Measurements from ENCODE around the gene ZBTB18. TPM values are rescaled to one million over a fixed set of nuclear protein-coding genes. Genes with fewer than 3 reads are reported as not detected.

ZBTB18 gene
- total and polyA plus RNA-seq, 2 donors (not counting 1 experiment from before 2014, with no cell fraction given) = 10.3 to 12.6 TPM

DNA sequence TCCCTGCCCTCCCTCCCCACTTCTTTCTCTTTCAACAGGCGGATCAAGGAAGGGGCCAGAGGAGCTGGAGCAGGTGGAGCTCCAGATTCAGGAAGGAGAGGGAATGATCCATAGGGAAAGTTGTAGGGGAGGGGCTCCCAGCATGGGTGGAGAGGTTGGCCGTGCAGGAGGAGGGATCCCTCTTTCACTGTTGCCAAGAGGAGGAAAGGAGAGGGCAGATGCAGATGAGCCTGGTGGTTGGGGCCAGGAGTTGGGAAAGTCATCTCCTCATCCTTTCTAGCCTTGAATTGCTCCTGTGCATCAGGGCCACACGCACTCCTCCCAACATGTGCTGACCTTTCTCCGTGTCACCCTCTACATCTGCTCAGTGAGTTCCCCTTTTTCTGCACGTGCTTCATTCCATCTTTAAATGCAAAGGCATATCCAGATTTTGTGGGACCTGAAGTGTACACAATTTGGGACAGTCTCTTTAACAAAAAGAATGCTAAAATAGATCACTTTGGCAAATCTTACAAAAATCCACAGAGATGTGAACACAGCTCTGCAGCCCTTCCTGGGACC, 32.4 kb downstream of the ZBTB18 start:
- TF ChIP-seq, protein P1, sequence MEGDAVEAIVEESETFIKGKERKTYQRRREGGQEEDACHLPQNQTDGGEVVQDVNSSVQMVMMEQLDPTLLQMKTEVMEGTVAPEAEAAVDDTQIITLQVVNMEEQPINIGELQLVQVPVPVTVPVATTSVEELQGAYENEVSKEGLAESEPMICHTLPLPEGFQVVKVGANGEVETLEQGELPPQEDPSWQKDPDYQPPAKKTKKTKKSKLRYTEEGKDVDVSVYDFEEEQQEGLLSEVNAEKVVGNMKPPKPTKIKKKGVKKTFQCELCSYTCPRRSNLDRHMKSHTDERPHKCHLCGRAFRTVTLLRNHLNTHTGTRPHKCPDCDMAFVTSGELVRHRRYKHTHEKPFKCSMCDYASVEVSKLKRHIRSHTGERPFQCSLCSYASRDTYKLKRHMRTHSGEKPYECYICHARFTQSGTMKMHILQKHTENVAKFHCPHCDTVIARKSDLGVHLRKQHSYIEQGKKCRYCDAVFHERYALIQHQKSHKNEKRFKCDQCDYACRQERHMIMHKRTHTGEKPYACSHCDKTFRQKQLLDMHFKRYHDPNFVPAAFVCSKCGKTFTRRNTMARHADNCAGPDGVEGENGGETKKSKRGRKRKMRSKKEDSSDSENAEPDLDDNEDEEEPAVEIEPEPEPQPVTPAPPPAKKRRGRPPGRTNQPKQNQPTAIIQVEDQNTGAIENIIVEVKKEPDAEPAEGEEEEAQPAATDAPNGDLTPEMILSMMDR (conservative IDR thresholded peaks at IDR 0.05 in 1 of 2, IDR thresholded peaks at IDR 0.05 in 1 of 2; ENCODE audit: low read depth in 1 of 2, low read length in 2 of 2) = no peak
- no peak for TF ChIP-seq EZH2 (IDR thresholded peaks at IDR 0.05; ENCODE audit: low read length, missing control alignments)
- no peak overlapping the region for H2AFZ ChIP-seq (ENCODE audit: low read length)
- no peak overlapping the region for H3K4me2 ChIP-seq (ENCODE audit: extremely low read depth, insufficient read depth, low read length)
- DNase-seq (ENCODE audit: low read depth in 2 of 2) = no peak
- H3K27ac ChIP-seq (ENCODE audit: insufficient read depth, low read length) = no peak overlapping the region
- H4K20me1 ChIP-seq (ENCODE audit: control insufficient read depth, extremely low read depth, insufficient read depth, low read length) = no peaks in the 10 kb centered on the region
- no peak overlapping the region for H3K9ac ChIP-seq (ENCODE audit: insufficient read depth, low read length)
- no peak overlapping the region for H3K4me3 ChIP-seq (replicated peaks in 1 of 4; ENCODE audit: control extremely low read depth in 1 of 4, insufficient read depth in 1 of 4, low read depth in 3 of 4, low read length in 4 of 4)
- no peaks in the 10 kb centered on the region for H3K36me3 ChIP-seq (ENCODE audit: control insufficient read depth, insufficient read depth, low read length)
- H3K27me3 ChIP-seq (ENCODE audit: control insufficient read depth, insufficient read depth, low read length) = peaks cover 34% of the 10 kb centered on the region
- no peaks in the 10 kb centered on the region for H3K79me2 ChIP-seq (ENCODE audit: control insufficient read depth, insufficient read depth, low read length)
- no peaks in the 10 kb centered on the region for H3K9me3 ChIP-seq (ENCODE audit: control insufficient read depth, insufficient read depth, low read depth, low read length)
- no peaks in the 10 kb centered on the region for H3K4me1 ChIP-seq (ENCODE audit: control insufficient read depth, extremely low read depth, insufficient read depth, low read length)

DNA sequence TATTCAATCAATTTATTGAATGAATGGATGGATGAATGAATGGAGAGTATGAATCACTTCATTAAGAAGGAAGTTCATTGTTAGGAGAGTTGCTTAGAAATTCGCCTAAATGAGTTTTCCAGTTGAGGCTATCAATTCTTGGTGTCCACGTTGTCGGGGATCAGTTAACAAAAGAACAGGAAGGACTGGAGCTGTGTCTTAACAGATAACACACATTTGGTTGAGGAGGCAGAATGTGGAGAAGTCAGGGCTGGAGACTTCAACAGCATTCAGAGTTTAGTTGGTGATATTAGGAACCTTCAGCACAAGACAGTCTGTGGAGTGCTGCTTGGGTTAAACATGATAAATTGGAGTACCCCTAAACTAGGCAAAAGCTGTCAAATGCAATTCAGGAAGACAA, 33.7 kb downstream of the ZBTB18 start:
- Histone ChIP-seq H3K27me3 (ENCODE audit: control insufficient read depth, insufficient read depth, low read length) (peaks cover 32% of the 10 kb centered on the region), H3K79me2 (ENCODE audit: control insufficient read depth, insufficient read depth, low read length) (no peaks in the 10 kb centered on the region), H3K4me3 (replicated peaks in 1 of 4; ENCODE audit: control extremely low read depth in 1 of 4, insufficient read depth in 1 of 4, low read depth in 3 of 4, low read length in 4 of 4) (no peak overlapping the region), H3K9me3 (ENCODE audit: control insufficient read depth, insufficient read depth, low read depth, low read length) (no peaks in the 10 kb centered on the region), H3K4me1 (ENCODE audit: control insufficient read depth, extremely low read depth, insufficient read depth, low read length) (no peaks in the 10 kb centered on the region), H3K36me3 (ENCODE audit: control insufficient read depth, insufficient read depth, low read length) (no peaks in the 10 kb centered on the region), H2AFZ (ENCODE audit: low read length) (no peak overlapping the region), H3K9ac (ENCODE audit: insufficient read depth, low read length) (no peak overlapping the region), H4K20me1 (ENCODE audit: control insufficient read depth, extremely low read depth, insufficient read depth, low read length) (no peaks in the 10 kb centered on the region), H3K4me2 (ENCODE audit: extremely low read depth, insufficient read depth, low read length) (no peak overlapping the region), H3K27ac (ENCODE audit: insufficient read depth, low read length) (no peak overlapping the region)
- no peak for DNase-seq (ENCODE audit: low read depth in 2 of 2)
- TF ChIP-seq EZH2 (IDR thresholded peaks at IDR 0.05; ENCODE audit: low read length, missing control alignments) = no peak
- TF ChIP-seq, protein P1 (conservative IDR thresholded peaks at IDR 0.05 in 1 of 2, IDR thresholded peaks at IDR 0.05 in 1 of 2; ENCODE audit: low read depth in 1 of 2, low read length in 2 of 2) = no peak

GRCh38 chr1:244085891-244086290, 34.8 kb downstream of the ZBTB18 start:
- Histone ChIP-seq H3K79me2 (ENCODE audit: control insufficient read depth, insufficient read depth, low read length) (no peaks in the 10 kb centered on the region), H4K20me1 (ENCODE audit: control insufficient read depth, extremely low read depth, insufficient read depth, low read length) (no peaks in the 10 kb centered on the region), H3K4me2 (ENCODE audit: extremely low read depth, insufficient read depth, low read length) (no peak overlapping the region), H3K4me1 (ENCODE audit: control insufficient read depth, extremely low read depth, insufficient read depth, low read length) (no peaks in the 10 kb centered on the region), H3K4me3 (replicated peaks in 1 of 4; ENCODE audit: control extremely low read depth in 1 of 4, insufficient read depth in 1 of 4, low read depth in 3 of 4, low read length in 4 of 4) (no peak overlapping the region), H3K27ac (ENCODE audit: insufficient read depth, low read length) (no peak overlapping the region), H3K9me3 (ENCODE audit: control insufficient read depth, insufficient read depth, low read depth, low read length) (no peaks in the 10 kb centered on the region), H3K27me3 (ENCODE audit: control insufficient read depth, insufficient read depth, low read length) (peaks cover 33% of the 10 kb centered on the region), H3K9ac (ENCODE audit: insufficient read depth, low read length) (no peak overlapping the region), H2AFZ (ENCODE audit: low read length) (no peak overlapping the region), H3K36me3 (ENCODE audit: control insufficient read depth, insufficient read depth, low read length) (no peaks in the 10 kb centered on the region)
- TF ChIP-seq, protein P1 (conservative IDR thresholded peaks at IDR 0.05 in 1 of 2, IDR thresholded peaks at IDR 0.05 in 1 of 2; ENCODE audit: low read depth in 1 of 2, low read length in 2 of 2) = no peak
- TF ChIP-seq EZH2 (IDR thresholded peaks at IDR 0.05; ENCODE audit: low read length, missing control alignments) = no peak
- DNase-seq (ENCODE audit: low read depth in 2 of 2) = no peak
